Measurements from ENCODE around the gene GPR137. TPM values are rescaled to one million over a fixed set of nuclear protein-coding genes. Genes with fewer than 3 reads are reported as not detected.

The GPR137 gene
- total RNA-seq, 2 donors from 2014 or later = 57.7 to 58.4 TPM

- H3K27me3 ChIP-seq (ENCODE audit: control insufficient read depth, insufficient read depth, low read length, poor library complexity, severe bottlenecking) = no peaks in the 10 kb centered on the region
- peaks cover 24% of the 10 kb centered on the region for H3K4me1 Mint-ChIP-seq
- no peak for DNase-seq
- no peaks in the 10 kb centered on the region for H3K9me3 ChIP-seq (ENCODE audit: control insufficient read depth, low read length)
- H3K27ac Mint-ChIP-seq = peak overlapping the region; percentile 88
- no peak overlapping the region for H3K9ac ChIP-seq (ENCODE audit: extremely low read depth, low read length, poor library complexity, severe bottlenecking)
- no peaks in the 10 kb centered on the region for H3K27me3 Mint-ChIP-seq (ENCODE audit: insufficient read depth)
- WGBS, 2 experiments (ENCODE audit: insufficient coverage in 1 of 2, insufficient read length in 1 of 2) = 37 to 45% methylated on average over 23 to 31 of the region's 31 CpGs
- peaks cover 16% of the 10 kb centered on the region for H3K36me3 ChIP-seq (ENCODE audit: control insufficient read depth, insufficient read depth, low read length)
- H3K27ac ChIP-seq (ENCODE audit: low read depth, low read length) = no peak overlapping the region
- H3K36me3 Mint-ChIP-seq (ENCODE audit: low read depth) = peaks cover 13% of the 10 kb centered on the region
- TF ChIP-seq CTCF (conservative IDR thresholded peaks at IDR 0.05) = no peak
- H3K4me1 ChIP-seq (ENCODE audit: control insufficient read depth, insufficient read depth, low read length) = peaks cover 15% of the 10 kb centered on the region
- no peaks in the 10 kb centered on the region for H3K9me3 Mint-ChIP-seq
- H3K4me3 ChIP-seq (ENCODE audit: low read length) = peak overlapping the region; percentile 97
- peak overlapping the region; percentile 86 for H3K4me3 Mint-ChIP-seq
These were observed 37.7 kb upstream of the GPR137 start for GRCh38 chr11:64247729-64248531.

- peaks cover 25% of the 10 kb centered on the region for H3K4me1 Mint-ChIP-seq
- Histone ChIP-seq H3K36me3 (ENCODE audit: control insufficient read depth, insufficient read depth, low read length) (peaks cover 15% of the 10 kb centered on the region), H3K27ac (ENCODE audit: low read depth, low read length) (no peak overlapping the region), H3K4me3 (ENCODE audit: low read length) (peak overlapping the region; percentile 97), H3K4me1 (ENCODE audit: control insufficient read depth, insufficient read depth, low read length) (peaks cover 15% of the 10 kb centered on the region), H3K27me3 (ENCODE audit: control insufficient read depth, insufficient read depth, low read length, poor library complexity, severe bottlenecking) (no peaks in the 10 kb centered on the region), H3K9ac (ENCODE audit: extremely low read depth, low read length, poor library complexity, severe bottlenecking) (no peak overlapping the region), H3K9me3 (ENCODE audit: control insufficient read depth, low read length) (no peaks in the 10 kb centered on the region)
- peak overlapping the region; percentile 88 for H3K27ac Mint-ChIP-seq
- H3K27me3 Mint-ChIP-seq (ENCODE audit: insufficient read depth) = no peaks in the 10 kb centered on the region
- peak overlapping the region; percentile 86 for H3K4me3 Mint-ChIP-seq
- H3K9me3 Mint-ChIP-seq = no peaks in the 10 kb centered on the region
- TF ChIP-seq CTCF (conservative IDR thresholded peaks at IDR 0.05) = no peak
- H3K36me3 Mint-ChIP-seq (ENCODE audit: low read depth) = peaks cover 7% of the 10 kb centered on the region
- WGBS, 2 experiments (ENCODE audit: insufficient coverage in 1 of 2, insufficient read length in 1 of 2) = 49 to 93% methylated on average over 2 to 7 of the region's 7 CpGs
- DNase-seq = peak; percentile 89
These were observed 37.1 kb upstream of the GPR137 start for GRCh38 chr11:64248578-64248977.

- H3K4me3 ChIP-seq (ENCODE audit: low read length) = no peak overlapping the region
- Mint-ChIP-seq H3K36me3 (ENCODE audit: low read depth) (peaks cover 6% of the 10 kb centered on the region), H3K4me3 (no peak overlapping the region), H3K9me3 (no peaks in the 10 kb centered on the region), H3K27me3 (ENCODE audit: insufficient read depth) (no peaks in the 10 kb centered on the region), H3K27ac (peak overlapping the region; percentile 76), H3K4me1 (peaks cover 29% of the 10 kb centered on the region)
- H3K4me1 ChIP-seq (ENCODE audit: control insufficient read depth, insufficient read depth, low read length) = peaks cover 15% of the 10 kb centered on the region
- no peaks in the 10 kb centered on the region for H3K9me3 ChIP-seq (ENCODE audit: control insufficient read depth, low read length)
- peaks cover 11% of the 10 kb centered on the region for H3K36me3 ChIP-seq (ENCODE audit: control insufficient read depth, insufficient read depth, low read length)
- no peaks in the 10 kb centered on the region for H3K27me3 ChIP-seq (ENCODE audit: control insufficient read depth, insufficient read depth, low read length, poor library complexity, severe bottlenecking)
- no peak for DNase-seq
- WGBS, 2 experiments (ENCODE audit: insufficient coverage in 1 of 2, insufficient read length in 1 of 2) = 91 to 100% methylated on average over 4 of the region's 4 CpGs
- TF ChIP-seq CTCF (conservative IDR thresholded peaks at IDR 0.05) = no peak
- no peak overlapping the region for H3K9ac ChIP-seq (ENCODE audit: extremely low read depth, low read length, poor library complexity, severe bottlenecking)
- no peak overlapping the region for H3K27ac ChIP-seq (ENCODE audit: low read depth, low read length)
These were observed 36.6 kb upstream of the GPR137 start for GRCh38 chr11:64249038-64249437.

Data from endodermal cell (in vitro differentiated cells).